GM21360 (cell line): Measurements from ENCODE around the gene ZBTB44.
A peak's percentile ranks its signal among the peaks of the same experiment; 100 is the strongest.
"Not testable (repeated sequence)": the region's sequence is repeated elsewhere in the genome, so short reads cannot be mapped to it uniquely, and the experiment has no call there.

ENCODE experiments used
- ATAC-seq: cut with Tn5 transposase; IDR thresholded peaks from one replicate; pipeline ENCODE4 v1.9.1; 2021; ENCODE audit warnings: mild to moderate bottlenecking, moderate library complexity; ENCODE audit not compliant: unreplicated experiment

ZBTB44 gene

DNA sequence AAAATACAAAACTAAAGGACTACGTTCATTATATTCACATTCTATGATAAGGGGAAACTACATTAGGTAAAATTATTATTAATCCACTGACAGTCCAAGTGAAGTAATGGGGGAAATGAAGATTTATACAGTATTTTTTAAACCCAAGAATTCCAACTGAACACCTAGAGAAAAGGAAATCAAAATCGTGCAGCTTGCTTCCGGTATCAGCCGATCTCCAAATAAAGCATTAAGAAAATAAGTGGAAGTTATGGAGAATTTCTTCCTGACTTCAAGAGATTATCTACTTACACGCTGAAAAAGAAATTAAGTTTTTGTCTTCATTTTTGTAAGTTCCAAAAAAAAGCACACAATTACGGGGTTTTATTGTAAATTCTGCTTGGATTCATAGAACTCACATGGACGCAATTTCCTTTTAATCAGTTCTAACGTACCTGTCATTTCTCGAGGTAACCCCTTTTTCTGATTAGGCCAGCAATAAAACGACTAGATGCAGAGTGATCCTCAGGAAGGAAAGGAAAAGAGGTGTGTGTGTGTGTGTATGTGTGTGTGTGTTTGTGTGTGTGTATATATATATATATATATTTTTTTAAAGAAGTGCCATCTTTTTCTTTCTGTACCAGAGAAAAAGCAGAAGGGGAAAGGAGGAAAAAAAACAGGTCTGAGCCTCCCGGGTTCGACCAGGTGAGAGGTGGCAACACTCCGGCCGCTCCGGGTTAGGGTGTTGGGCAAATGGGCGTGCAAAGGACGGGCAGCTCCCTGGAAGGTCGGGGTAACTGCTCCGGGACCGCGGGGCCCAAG, 1.1 kb downstream of the ZBTB44 start:
- ATAC-seq = no peak

DNA sequence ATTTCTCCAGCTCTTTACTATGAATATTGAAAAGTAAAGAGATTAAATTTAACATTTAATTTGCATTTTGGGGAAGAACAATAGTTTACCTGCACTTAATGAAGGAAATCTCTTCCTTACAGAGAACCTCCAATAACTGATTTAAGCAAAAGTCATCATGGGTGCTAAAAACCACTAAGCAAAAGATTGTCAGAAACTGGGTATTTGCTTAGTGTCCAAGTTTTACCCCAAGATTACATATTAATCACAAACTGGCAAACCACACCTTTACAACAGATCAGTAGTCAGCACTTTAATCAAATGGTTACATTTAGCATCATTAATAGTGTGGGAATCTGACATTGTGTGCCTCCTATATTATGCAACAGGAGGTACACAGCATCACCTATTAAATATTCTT, 2.7 kb downstream of the ZBTB44 start:
- ATAC-seq = no peak

DNA sequence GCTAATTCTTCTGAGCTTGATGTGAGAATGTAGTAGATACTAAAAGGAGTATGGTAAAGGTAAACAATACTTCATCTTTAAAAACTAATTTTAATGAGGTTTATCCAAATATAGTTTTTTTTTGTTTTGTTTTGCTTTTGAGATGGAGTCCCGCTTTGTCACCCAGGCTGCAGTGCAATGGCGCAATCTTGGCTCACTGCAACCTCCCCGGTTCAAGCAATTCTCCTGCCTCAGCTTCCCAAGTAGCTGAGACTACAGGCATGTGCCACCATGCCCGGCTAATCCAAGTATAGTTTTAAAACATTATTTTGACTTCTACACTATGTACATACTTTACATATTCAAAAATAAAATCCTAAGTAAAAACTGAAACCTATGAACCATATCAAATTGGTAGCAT, 4.1 kb downstream of the ZBTB44 start:
- no peak for ATAC-seq

DNA sequence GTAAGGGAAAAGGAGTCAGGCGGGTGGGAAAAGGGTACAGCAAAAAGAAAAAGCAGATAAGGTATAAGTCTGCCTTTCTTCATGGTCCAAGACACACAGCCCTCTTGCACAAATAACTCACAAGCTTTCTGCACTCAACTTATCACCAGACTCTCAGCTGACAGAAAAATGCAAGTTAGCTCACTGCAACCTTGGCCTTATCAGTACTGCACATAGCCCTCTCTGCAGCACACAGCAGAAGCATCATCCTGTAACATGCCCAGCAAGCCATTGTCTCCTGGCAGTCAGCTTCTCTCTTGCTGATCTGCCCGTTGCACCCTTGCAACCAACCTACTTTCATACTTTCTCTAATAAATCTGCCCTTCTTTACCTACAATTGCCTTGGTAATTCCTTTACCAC, 5.8 kb downstream of the ZBTB44 start:
- ATAC-seq = no peak

DNA sequence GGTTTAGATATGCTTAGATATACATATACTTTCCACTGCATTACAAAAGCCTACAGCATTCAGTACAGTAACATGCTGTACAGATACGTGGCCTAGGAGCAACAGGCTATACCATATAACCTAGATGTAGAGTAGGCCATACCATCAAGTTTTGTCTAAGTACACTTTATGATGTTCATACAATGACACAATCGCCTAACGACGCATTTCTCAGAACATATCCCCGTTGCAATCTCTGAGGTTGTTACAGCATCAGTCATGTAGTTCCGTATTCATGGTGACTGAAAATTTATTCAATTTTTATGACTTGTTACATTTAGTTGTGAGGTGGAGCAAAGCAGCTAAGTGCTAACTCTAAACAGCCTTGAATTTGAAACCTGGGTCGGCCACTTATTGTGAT, 6.7 kb downstream of the ZBTB44 start:
- no peak for ATAC-seq

DNA sequence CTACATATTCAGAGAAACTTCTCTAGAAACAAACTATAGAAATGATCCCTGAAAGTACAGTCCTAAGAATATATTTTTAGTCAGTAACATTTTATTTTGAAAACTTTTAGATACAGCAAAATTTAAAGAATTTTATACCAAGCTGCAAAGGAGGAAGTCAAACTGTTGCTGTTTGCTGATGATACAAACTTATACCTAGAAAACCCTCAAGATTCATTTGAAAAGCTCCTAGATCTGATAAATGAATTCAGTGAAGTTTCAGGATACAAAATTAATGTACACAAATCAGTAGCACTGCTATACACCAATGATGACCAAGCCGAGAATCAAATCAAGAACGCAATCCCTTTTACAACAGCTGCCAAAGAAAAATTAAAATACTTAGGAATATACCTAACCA, 10.1 kb downstream of the ZBTB44 start:
- no peak for ATAC-seq

DNA sequence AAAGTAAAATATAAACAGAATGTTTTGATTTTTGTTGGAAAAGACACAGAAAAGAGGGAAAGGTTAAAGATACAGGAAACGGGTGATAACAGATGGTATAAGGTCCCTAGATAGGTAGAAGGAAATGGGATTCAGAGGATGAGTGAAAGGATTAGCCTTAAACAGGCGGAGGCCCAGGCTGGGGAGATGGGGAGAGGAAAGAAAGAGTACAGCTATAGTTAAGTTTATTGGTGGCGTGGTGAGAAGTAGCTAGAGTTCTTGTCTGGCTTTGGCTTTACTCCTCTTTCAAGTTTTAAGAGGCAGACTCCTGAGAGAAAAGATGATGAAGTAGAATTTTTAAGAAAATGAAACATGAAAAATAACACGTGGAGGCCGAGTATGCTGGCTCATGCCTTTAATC, 13.7 kb downstream of the ZBTB44 start:
- ATAC-seq = no peak

DNA sequence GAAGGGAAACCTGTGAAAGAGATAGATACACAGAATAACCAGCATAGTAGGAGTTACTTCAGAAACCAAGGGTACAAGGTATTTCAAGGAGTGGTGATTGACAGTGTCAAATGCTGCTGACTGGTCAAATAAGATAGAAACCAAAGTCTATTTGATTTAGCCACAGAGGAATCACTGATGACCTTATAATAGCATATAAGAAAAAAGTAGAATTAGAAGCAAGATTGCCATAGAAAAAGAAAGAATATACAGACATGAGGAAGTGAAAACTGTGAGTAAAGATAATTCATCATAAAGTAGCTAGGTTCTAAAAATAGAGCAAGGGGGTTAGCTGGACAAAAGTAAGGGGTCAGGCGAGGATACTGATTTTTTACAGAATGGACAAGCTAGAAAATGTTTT, 14.2 kb downstream of the ZBTB44 start:
- ATAC-seq = peak; percentile 65

DNA sequence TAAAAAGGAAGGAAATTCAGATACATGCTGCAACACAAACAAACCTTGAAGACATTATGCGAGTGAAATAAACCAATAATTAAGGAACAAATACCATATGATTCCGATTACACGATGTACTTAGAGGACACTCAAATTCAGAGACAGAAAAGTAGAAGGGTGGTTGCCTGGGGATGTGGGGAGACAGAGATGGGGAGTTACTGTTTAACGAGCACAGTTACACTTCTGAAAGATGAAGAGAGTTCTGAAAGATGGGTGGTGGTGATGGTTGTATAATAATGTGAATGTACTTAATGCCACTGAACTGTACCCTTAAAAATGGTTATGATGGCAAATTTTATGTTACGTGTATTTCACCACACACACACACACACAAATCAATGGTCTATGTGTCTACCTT, 14.7 kb downstream of the ZBTB44 start:
- no peak for ATAC-seq

DNA sequence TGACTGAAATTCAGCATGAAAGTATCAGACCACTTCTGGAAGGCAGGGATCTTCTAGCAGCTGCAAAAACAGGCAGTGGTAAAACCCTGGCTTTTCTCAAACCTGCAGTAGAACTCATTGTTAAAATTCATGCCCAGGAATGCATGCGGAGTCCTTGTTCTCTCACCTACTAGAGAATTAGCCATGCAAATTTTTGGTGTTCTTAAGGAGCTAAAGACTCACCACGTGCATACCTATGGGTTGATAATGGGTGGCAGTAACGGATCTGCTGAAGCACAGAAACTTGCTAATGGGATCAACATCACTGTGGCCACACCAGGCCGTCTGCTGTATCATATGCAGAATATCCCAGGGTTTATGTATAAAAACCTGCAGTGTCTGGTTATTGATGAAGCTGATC, 19.1 kb downstream of the ZBTB44 start:
- no peak for ATAC-seq

DNA sequence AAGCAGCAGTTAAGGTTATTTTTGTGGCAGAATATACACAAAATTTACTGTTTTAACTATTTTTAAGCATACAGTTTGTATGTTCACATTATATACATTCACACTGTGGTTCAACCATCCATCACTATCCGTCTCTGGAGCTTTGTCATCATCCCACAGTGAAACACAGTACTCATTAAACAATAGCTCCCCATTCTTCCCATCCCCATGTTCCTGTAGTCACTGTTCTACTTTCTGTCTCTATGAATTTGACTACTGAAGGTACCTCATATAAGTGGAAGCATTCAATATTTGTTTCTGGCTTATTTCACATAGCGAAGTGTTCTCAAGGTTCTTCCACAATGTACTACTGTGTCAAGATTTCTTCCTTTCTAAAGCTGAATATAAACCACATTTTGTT, 32.6 kb downstream of the ZBTB44 start:
- no peak for ATAC-seq

DNA sequence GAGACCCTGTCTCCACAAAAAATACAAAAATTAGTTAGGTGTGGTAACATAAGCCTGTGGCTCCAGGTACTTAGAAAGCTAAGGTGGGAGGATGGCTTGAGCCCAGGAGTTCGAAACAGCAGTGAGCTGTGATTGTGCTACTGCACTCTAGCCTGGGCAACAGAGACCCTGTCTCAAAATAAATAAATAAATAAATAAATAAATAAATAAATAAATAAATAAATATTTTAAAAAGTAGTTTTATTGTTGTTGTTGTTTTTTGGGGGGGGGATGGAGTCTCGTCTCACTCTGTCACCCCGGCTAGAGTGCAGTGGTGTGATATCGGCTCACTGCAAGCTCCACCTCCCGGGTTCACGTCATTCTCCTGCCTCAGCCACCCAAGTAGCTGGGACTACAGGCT, 33.4 kb downstream of the ZBTB44 start:
- not testable (repeated sequence) for ATAC-seq

DNA sequence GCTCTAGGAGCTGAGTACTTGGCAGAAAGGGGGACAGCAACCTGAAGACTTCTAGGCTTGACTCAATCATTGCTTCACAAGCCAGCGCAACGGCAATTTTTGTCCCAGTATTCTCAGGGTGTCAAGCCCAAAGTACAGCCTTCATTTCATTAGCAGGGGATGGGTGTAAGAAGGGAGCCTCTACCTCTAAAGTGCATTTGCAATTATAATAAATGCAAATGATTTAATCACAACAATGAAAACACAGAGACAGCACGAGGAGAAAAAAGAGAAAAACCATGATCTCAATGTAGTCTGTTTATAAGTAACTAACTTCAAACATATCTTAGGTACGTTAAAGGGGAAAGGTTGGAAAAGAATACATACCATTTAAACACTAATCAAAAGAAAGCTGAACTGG, 34.7 kb downstream of the ZBTB44 start:
- no peak for ATAC-seq

DNA sequence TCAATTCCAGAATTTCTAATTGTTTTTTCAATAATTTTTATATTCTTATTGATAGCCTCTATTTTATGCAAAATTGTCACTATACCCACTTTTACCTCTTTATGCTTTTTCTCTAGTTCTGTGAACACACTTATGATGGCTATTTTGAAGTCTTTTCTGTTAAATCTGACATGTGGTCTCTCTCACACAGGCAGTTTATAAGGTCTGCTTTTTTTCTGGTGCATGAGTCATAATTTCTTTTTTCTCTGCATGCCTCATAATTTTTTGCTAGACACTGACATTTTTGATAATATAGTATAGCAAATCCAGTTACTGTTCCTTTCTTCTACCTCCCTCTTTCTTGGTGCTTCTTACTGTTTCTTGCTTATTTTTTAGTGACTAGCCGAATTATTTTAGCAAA, 36.0 kb downstream of the ZBTB44 start:
- ATAC-seq = no peak

DNA sequence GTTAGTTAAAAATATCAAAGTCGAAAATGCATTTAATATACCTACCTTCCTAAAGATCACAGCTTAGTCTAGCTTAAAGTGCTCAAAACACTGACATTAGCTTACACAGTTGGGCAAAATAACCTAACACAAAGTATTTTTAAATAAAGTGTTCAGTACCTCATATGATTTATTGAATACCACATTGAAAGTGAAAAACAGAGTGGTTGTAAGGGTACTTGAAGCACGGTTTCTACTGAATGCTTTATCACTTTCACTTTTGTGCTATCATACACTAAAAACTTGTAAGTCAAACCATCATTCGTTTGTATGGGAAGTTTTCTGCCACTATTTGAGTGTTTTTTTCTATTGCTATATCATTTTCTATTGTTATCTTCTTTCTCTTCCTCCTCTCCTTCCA, 36.6 kb downstream of the ZBTB44 start:
- no peak for ATAC-seq

DNA sequence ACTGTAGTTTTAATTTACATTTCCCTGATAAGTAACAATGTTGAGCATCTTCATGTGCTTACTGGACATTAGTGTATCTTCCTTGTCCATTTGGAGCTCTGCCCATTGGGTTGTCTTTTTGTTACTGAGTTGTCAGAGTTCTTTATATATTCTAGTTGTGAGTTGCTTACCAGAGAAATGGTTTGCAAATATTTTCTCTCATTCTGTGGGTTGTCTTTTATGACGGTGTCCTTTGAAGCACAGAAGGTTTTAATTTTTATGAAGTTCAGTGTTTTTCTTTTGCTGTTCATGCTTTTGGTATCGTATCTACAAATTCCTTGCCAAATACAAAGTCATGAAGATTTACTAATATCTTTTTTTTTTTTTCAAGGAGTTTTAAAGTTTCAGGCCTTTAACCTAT, 42.4 kb downstream of the ZBTB44 start:
- no peak for ATAC-seq

DNA sequence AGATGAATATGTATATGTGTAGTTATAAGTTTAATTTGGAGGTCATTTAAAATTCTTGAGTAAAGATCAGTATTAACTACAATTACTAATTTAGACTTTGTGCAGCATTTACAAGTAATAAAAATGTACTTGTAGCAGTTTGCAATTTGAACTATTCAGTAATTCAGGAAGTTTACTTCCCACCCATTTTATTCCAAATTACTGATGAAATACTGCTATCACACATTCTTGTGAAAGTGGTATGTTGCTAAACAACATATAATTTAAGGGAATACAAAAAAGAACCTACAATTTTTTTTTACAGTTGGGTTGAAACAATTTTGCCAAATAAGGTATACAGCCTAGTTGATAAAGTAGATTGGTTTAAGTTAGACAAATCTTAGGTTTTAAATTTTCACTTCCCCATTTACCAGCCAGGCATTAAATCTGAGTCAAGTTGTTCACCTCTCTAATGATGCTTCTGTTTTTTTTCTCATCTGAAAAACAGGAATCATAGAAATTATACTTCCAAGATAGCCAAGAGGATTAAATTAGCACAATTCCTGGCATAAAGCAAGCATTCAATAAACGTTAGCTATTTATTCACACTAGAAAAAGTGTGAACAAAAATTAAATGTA, 45.3 kb downstream of the ZBTB44 start:
- peak; percentile 92 for ATAC-seq

DNA sequence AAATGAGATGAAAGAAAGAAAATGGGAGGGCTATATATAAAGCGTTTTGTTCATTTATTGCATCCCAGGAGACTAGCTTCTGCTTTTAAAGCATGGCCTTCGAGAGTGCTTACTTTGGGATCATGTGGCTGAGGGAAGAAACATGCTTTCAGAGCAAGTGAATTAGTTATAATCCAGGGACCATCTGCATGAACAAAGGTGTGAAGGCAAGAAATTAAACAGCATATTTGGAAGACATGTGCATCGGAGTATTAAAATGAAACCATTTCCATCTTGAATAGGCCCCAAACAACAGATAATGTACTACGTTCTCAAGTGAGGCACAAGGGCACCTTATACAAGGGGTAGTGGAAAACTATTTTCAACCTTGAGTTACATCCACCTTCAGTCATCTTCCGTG, 51.4 kb downstream of the ZBTB44 start:
- no peak for ATAC-seq

DNA sequence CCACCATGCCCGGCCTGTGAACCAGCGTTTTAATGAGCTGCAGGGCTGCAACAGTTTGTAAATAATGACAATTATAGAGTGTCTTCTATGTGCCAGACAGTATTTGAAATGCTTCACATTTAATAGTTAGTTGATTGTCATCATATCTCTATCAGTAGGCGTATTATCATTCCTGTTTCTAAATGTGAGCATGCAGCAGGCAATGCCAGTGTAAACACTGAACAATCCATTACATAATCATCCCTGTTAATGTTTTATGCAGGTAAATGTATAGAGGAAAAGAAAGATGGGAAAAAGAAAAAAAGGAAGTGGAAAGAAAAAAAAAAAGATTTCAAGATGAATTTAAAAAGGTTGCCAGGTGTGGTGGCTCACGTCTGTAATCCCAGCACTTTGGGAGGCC, 52.3 kb downstream of the ZBTB44 start:
- no peak for ATAC-seq

DNA sequence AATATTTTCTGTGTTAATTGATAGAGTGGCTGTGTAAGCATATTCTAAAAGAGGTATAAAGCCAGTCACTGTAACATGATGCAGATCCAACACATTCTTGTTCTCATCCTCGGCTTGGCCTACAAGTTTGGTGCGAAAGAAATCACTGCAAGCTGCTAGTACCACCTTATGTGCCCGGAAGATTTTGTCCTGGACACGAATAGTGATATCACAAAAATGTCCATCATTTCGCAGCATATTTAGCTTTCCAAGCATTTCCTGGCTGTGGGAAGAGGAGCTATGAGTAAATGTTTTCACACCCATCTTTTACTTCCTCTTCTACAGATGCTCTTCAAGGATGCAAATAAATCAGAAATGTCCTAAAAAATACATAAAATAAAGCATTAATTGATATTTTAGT, 53.1 kb downstream of the ZBTB44 start:
- no peak for ATAC-seq

DNA sequence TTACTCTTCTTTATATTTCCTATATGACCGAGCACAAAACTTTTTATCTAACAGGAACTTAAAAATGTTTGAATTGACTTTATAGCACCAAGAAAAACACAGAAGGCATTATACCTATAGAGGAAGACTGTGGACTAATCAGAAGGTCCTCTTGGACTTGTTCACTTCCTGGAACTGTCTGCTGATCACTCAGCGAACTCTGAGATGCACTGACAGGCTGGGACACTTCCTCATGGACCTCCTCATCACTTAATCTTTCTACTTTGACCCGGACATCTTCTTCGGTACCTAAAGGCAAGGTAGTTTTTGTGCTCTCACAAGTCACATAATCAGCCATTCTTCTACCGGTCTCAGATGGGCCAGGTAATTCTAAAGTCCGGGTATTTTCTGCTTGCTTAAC, 54.0 kb downstream of the ZBTB44 start:
- no peak for ATAC-seq

DNA sequence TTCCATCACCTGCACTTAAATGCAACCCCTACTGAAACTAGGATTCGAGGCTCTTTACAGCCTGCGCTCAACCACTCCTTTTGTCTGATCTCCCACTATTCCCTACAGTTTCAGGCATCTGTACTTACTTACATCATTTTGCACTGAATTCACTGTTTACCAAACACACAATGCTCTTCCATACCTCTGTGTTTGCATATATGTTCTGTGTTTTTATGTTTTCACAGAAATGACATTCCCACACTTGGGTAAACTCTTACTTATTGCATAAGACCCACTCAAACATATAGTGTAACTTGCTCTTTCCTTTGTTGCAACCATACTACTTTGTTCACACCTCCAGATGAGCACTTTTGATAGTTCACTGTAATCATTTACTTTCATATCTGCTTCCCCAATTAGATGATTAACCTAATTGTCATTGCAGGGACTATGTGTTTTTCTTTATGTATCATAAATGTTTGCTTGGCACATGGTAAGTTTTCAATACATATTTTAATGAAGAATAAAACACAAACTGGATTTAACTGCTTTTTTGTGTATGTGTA, 54.6 kb downstream of the ZBTB44 start:
- no peak for ATAC-seq

DNA sequence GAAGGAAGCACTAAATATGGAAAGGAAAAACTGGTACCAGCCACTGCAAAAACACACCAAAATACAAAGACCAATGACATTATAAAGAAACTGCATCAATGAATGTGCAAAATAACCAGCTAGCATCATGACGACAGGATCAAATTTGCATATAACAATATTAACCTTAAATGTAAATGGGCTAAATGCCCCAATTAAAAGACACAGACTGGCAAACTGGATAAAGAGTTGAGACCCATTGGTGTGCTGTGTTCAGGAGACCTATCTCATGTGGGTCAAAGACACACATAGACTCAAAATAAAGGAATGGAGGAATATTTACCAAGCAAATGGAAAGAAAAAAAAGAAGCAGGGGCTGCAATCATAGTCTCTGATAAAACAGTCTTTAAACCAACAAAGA, 63.0 kb downstream of the ZBTB44 start:
- ATAC-seq = not testable (repeated sequence)
